ENCODE measurements around the gene TGM4.
A peak's percentile ranks its signal among the peaks of the same experiment; 100 is the strongest.
"Not testable (repeated sequence)": the region's sequence is repeated elsewhere in the genome, so short reads cannot be mapped to it uniquely, and the experiment has no call there.

The TGM4 gene

DNA sequence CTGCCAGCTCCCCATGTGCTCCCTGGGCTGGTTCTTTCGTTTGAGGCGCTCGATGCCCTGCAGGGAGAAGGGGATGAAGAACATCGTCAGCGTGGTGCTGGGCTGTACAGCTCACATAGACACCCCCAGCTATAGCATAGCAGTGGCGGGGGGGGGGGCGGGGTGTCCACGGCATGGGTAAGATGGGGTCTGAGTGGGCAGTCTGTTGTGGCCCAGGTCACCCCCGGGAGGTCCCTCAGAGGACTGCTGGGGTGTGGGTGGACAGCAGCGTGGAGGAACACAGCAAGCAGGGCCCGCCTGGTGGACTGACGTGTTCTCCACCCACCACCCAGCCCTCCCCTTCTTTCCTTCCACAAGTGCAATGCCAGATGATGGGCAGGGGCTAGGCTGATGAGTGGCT lies 43.7 kb downstream of the TGM4 start:
- no peak for DNase-seq

DNA sequence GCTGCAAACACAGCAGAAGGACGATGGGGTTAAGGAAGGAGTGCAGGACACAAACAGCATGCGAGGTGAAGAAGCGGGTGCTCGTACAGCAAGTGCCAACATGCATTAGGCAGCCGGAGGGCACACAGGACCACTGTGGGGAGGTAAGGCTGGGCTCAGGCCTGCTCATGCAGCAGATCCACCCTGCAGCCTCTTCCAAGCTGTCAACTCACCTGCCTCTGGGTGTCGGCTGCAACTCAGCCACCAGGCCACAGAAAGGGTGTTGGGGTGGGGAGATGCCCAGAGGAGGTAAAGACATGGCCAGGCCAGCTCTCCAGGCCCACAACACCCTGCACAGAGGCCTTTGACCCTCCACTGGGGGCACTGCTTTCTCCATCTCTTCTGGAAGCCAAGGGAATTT lies 44.2 kb downstream of the TGM4 start:
- DNase-seq = no peak

DNA sequence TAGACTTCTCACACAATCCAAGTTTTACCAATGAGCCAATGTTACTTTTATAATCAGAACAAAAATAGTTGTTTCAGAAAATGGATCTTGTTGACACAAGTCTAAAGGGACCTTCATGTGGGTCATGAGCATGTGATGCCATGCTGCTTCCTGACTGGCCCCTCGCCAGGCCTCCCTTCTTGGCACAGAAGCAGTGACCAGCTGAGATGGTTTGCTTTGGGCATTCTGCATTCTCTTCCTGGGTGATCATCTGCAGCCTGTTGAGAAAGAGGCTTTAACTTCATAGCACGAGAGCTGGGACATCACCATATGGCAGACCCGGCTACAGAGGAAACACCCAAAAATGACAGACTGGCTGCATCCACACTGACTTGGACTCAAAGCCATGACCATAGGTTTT lies 45.7 kb downstream of the TGM4 start:
- DNase-seq = no peak

DNA sequence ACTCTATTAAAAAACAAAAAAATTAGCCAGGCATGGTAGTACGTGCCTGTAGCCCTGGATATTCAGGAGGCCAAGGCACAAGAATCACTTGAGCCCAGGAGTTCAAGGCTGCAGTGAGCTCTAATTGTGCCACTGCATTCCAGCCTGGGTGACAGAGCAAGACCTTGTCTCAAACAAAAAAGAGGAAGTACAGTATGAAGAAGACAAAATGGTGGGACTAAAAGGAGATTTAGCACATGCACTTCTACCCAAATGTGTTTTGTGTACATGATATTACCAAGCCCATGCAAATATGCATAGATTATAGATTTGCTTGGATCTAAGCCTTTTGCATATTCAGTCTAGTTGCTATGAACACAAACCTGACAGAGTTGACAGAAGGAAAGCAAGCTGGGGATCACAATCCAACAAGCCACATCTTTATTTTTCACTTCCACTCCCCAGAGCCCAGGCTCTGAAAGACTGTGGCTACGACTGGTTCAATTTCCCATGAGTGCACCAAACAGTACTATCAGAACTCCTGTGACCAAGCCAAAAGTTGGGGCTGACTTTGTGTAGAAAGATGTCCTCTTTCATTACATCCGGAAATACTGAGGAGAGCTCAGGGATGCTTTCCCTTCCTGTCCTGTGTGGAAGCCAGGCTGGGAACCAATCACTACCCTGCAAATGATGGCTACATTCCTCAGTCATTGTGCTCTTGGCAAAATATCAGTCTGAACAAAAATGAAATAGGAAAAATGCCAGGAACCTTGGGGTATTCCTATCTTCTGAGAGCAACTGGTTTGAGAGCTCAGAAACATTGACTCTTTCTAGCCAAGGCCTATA lies 49.4 kb downstream of the TGM4 start:
- peak; percentile 30 for DNase-seq

DNA sequence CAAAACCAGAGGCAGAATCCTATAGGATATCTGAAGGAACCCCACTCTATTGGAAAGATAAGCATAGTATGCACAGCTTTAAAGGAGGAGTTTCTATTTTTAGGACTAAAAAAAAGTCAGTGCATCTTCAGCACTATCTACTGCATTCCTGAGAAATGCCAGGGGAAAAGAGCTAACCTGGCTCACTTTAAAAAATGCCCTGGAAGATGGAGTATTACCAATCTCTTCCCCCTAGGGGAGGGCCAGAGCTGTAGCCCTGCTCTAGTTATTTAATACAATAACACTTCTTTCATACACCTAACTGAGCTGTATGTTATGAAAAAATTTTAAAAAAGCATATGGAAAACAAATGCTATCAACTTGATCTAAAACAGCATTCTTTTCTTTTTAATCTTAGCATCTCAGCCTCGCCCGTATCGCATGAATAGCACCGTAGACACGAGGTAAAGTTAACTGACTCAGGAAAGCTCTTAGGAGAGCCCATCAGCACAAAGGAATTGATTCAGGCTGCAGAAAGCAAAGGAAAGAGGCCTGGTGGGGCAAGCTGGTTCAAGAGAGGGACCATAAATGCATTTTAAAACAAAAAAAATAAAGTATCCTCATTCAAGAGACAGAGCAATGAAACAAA lies 50.2 kb downstream of the TGM4 start:
- no peak for DNase-seq

DNA sequence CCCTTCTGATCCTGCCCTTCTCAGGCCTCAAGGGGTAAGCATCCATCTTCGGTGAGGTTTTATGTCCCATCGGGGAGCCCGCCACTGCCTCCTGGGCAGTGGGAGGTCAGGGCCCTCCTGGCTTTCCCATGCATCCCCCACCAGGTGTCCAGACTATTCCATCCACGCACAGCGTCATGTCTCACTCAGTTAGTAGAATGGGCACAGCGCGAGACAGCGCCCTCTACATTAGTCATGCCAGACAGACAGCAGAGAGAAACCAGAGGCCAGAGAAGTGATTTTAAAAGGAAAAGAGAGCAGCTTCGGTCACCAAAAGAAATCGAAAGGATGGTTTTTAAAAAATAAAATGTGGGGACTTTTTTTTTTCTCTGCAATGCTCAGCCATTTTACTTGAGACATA lies 51.8 kb downstream of the TGM4 start:
- no peak for DNase-seq

DNA sequence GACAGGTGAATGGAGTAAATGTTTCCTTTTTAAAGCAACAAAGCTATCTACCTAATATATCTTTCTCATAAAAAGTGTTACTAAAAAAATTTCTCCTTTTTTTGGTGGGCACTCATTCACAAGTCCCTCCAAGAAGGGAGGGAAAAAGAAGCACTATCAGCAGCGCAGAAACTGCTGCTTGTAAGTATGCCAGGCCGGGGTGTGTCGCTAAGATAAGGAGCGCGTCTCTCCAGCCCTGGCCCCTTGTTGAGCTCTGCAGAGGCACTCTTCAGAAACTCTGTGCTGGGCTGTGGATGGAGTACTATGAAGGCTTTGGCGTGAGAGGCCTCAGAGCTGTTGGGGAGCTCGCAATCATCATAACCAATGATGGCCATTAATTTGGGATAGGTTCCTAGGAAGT lies 52.5 kb downstream of the TGM4 start:
- DNase-seq = no peak

DNA sequence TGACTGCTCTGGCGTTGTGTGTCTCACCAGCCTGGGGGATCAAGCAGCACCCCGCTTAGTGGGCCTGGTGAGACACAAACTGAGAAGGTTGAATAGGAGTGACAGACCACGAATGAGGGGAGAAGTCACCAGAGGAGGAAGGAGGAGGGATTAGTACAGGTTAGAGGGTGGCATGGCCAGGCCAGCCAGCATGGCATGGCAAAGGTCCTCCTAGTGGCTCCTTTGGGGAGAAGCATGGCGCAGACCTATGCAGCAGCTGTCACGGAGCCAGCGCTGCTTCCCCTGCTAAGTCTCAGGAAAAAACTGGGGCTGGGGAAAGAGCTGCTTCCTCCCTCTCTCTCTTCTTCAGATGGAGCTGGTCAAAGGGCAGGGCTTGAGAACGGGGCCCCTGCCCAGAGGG lies 53.0 kb downstream of the TGM4 start:
- DNase-seq = no peak

DNA sequence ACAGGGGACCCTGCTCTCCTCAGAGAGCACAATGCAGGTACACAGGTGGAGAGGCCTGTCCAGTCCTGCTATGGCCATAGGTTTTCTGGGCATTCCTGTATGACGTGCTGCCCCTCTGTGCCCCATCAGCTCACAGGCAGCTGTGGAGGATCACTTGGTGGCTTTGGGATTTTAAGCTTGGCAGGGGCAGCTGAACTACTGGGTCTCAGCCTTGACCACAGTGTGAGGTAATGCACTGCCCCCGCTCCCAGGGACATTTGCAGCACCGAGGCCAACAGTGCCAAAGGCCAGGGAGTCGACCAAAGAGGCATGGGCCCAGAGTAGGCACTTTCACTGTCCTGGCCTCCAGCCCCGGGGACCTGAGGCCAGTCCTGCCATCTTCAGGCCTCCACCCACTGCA lies 55.4 kb downstream of the TGM4 start:
- DNase-seq = no peak

DNA sequence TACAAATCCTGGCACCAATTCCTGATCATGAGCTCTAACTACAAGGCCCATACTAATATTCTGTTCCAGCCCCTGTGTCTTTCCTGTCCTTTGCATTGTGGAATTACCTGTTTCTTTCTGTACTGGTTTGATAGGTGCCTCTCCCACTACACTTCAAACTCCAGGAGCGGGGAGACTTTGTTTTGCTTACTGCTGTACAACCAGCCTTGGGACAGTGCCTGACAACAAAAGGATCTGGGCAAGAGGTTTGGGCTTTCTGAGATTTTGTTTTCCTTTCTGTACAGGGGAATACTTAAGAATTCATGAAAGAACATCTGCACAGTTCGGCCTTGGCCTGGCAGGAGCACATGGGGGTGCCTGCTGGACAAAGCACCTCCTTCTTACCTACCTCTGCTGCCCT lies 56.5 kb downstream of the TGM4 start:
- DNase-seq = no peak

DNA sequence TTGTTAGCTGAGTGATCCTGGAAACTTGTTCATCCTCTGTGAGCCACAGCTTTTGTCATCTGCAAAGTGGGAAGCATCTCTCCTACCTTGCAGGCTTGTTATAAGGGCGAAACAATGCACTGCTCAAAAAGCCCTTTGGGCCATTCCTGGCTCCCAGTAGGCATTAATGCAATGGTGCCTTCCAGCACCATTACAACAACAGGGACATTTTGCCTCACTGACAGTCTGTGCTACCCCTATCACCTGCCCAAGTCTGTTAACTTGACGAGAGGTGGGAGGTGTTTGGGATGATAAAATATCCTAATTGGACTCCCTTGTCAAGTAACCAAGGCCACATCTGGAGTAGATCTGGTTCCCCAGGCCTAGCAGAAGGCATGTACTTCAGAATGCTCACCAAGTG lies 57.4 kb downstream of the TGM4 start:
- no peak for DNase-seq

DNA sequence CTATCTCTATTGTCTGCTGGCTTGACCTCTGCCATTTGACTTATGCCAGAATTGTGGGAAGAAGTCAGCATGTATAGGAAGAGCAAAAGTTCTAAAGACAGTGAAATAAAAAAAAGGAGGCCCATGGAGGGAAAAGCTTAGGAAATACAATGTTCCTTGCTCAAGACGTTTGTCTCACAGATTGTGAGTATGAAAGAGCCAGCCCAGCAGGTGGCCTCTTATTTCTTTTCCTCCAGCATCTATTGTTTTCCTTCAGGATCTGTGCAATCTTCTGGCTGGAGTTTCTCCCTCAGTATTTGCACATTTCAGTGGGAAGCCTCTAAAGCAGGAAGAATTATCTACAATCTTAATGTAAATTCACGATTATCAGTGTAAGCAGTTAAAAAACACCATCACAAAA lies 57.9 kb downstream of the TGM4 start:
- DNase-seq = no peak

DNA sequence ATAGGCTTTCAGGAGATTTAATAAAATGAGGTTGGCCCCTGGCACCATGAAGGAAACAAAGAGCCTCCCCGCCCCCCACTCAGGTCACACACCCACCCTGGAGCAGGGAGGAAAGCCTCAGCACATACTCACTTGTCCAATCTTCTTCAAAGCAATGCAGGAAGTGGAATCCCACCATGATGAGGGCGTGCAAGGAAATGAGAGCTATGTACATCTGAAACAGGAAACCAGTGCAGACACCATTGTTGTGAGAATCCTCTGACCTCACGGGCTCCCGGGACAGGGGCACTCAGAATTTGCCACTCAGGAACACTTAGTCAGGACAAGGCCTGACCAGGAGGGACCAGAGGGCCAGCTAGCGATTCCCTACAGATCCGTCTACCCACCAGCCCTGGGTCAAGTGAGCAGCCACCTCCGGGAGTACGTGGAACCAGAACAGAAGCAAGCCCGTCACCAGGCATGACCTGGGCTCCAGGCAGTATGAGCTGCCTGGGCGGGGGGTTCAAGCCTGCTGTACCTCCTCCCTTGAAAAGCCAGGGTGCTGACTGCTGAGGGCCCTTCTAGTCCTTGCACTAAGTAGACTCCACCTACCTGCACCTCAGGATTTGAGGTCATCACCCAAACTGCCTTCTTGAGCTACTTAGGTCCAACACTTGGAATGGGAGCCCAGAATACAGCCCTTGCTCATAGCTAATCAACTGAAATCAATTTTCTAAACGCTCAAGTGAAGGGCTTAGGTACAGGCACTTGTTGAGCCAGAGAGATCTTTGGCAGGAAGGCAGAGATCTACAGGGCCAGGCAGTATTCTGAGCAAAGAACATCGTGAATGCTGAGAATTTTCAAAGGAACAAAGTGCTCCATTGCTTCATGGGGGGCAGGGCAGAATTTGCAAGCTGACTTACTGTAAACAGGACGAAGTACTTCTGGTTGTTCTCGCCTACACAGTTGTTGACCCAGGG lies 58.9 kb downstream of the TGM4 start:
- DNase-seq = no peak

DNA sequence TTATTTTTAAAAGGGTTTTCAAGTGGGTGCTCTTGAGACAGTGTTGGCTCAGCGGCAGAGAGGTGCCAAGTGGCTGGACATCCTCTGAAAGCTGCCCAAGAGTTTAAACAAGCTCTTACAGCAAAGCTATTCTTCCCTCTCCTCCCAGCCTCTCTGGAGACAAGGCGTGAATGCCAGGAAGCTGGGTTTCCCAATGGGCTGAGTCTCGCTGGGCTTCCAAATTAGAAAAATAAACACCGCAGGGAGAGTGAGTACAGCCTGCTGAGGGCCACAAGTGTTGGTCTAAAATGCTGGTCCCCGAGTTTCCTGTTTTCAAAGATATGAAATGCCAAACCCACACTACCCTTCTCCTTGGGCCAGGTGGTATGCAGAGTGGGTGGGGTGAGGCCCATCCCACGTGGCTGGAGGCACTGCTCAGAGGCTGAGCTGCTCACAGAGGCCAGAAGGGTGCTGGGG lies 65.2 kb downstream of the TGM4 start:
- no peak for DNase-seq

DNA sequence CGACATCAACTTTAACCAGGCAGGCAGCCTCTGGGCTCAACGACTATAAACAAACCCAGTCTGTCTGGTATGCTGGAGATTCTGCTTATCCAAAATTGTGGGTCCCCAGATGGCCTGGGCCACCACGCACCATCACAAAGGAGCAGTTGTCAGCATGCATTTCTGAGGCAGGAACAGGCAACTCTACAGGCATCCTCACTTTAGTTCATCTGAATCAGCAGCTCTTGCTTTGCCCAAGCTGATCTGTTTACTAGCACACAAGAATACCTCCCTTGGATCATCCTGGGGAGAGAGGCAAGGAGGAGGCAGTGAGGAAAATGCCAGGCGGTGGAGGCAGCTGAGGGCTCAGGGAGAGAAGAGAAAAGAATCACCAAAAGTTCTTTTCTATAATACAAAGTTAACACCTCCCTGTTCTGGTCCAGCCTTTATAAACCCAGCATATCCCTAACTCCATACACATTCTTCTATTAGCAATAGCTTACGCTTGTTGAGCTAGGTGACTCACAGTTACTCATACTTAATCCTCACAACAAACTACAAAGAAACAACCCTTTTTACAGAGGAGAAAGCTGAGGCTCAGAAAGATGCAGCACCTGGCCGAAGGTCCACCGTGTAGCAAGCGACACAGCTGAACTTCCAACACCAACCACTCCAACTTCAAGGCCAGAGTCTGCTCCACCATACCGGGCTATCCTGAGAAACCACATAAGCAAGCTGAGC lies 68.0 kb downstream of the TGM4 start:
- no peak for DNase-seq

DNA sequence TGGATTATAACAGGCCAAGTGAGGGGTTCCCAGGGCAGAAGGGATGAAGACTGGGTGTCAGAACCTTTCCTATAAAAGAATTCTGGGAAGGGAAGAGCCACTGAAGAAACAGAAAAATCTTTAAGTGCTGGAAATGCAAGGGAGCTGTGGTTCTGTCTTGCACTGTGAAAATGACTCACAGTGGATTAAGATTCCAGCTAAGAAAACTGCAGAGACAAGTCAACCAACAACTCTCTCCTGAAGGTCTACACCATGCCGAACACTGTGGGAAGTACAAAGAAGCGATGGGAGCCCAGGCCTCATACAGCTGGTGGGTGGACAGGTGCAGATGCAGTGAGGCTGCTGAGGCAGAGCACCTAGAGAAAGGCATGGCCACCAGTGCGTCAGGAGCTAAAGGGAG lies 73.8 kb downstream of the TGM4 start:
- DNase-seq = no peak

DNA sequence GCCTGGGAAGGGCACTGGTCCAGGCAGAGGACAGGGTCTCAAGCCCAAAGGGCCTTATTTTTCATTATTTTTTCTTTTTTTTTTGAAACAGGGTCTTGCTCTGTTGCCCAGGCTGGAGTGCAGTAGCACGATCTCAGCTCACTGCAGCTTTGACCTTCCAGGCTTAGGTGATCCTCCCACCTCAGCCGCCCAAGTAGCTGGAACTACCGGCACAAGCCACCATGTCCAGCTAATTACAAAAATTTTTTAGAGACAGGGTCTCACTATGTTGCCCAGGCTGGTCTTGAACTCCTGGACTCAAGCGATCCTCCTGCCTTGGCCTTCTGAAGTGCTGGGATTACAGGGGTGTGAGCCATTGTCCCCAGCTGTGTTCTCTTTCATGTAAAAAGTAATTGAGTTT lies 75.4 kb downstream of the TGM4 start:
- not testable (repeated sequence) for DNase-seq

DNA sequence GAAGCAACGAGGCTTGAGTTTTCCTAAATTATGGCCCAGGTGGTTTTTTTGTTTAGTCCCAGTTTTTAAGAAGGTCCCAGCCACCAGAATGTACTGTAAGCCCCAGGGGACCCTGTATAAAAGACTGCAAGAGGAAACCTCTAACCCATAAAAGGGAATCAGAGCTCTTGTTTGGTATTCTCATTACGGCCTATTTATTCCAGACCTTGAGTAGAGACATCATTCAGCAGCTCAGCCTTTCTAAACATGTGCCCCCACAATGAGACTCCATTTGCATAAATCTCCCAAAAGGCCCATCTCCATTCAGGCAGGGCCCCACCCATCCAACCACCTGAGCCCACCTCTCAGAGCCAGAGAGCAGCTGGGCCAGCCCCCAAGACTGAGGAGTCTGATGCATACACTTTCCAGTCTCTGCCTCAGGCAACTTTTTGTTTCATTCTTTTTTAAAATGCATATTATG lies 75.9 kb downstream of the TGM4 start:
- DNase-seq = no peak

DNA sequence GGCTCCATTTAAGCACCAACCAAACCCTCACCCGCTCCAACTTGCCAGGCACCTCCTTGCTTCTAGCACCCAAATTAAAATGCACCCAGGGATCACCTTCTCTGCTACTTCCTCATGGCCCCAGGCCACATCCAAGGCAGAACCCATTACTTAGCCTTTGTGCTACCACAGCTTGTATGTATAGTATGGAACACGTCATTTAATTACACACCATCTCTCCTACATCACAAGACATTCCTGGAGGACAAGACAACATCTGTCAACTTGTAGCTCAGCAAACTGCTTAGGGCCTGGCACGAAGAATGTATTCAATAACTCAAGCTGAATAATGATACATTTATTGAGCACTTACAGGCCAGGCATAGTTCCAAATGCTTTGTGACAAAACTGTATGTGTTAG lies 78.3 kb downstream of the TGM4 start:
- DNase-seq = no peak

DNA sequence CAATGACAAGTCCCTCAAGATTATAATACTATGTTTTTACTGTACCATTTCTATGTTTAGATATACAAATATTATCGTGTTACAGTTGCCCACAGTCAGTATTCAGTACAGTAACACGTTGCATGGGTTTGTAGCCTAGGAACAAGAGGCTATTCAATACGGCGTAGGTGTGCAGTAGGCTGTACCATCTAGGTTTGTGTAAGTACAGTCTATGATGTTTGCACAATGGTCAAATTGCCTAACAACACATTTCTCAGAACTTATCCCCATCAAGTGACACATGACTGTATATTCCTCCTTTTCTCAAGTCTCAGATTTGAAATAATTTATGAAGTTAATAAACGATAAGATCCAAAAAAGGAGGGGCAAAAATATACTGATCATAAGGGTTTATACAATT lies 79.9 kb downstream of the TGM4 start:
- DNase-seq = no peak

DNA sequence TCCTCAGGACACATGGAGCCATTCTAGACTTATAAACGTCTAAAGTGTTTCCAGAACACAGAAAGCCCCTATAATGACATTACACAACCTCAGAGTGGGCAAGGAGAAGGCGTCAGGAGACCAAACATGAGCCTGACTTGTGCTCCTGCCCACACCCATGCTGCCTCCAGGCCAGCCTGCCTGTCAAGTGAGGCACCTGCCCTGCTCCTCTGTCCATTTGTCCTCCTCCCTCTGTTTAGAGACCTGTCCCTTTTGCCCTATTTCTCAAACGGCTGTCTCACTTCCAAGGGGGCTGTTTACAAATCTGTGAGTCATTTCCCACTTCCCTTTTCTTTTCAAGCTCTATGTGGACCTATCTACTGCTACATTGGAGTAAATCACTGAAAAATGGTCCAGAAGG lies 80.6 kb downstream of the TGM4 start:
- peak; percentile 20 for DNase-seq

DNA sequence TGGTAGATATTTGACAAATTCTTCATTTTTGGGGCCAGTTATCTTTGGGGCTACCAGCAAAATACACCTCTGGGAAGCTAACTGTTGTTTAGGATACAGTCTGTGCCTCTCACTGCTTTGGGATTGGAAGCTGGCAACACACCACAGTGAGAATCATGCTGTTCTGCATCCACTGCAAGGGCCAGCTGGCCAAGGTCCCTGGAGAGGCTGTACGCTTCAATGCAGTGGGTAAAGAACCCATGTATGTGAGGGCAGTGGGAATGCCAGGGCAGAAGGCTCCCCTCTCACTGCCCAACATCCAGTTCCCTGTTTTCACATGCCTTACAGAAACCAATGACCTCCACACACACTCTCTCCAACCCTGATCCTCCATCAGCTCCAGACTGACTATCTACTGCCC lies 81.5 kb downstream of the TGM4 start:
- no peak for DNase-seq

DNA sequence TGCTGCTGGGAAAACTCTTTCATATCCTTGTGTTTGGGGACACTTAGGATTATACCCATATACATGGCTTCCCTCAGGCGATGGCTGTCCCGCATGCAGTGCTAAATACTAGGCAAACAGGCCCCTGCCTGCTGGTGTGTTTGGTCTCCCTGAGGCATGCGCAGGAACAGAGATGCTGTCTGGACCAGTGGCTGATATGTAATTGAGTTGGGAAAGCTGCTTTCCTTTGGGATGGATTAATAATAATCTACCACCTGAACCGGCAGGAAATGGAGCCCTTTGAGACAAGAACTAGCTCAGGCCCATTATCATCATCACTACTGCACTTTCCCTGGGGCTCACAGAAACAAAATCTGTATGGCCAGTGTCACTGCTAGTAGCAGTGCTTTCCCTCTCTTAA lies 83.6 kb downstream of the TGM4 start:
- no peak for DNase-seq

Data from GF-D8 (cell line).